ENCODE measurements around the gene SPRING1.

The SPRING1 gene

DNA sequence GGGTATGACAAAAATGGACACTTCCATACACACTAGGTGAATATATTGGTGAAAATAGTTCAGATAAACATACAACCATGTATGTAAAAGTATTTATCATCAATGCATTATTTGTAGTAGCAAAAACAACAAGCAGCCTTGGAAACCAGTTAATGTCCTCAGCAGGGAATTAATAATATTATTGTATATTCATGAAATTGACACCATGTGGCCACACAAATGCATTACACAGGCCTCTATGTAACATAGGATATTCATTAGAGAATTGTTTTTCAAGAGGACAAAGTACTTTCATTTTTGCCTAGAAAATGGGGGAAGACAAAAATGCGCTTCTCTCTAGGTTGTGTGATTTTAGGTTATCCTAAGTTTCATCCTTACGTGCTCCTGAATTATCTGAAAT lies 24.3 kb downstream of the SPRING1 start:
- in situ Hi-C loops (cut with MboI; ENCODE audit: low pct_unique_long_range_greater_than_20kb, low sequenced_read_pairs) = loop anchor here (25.0 kb wide), 1 partner anchor 399 kb away; no protein-coding TSS in a partner anchor
- no peak for DNase-seq

DNA sequence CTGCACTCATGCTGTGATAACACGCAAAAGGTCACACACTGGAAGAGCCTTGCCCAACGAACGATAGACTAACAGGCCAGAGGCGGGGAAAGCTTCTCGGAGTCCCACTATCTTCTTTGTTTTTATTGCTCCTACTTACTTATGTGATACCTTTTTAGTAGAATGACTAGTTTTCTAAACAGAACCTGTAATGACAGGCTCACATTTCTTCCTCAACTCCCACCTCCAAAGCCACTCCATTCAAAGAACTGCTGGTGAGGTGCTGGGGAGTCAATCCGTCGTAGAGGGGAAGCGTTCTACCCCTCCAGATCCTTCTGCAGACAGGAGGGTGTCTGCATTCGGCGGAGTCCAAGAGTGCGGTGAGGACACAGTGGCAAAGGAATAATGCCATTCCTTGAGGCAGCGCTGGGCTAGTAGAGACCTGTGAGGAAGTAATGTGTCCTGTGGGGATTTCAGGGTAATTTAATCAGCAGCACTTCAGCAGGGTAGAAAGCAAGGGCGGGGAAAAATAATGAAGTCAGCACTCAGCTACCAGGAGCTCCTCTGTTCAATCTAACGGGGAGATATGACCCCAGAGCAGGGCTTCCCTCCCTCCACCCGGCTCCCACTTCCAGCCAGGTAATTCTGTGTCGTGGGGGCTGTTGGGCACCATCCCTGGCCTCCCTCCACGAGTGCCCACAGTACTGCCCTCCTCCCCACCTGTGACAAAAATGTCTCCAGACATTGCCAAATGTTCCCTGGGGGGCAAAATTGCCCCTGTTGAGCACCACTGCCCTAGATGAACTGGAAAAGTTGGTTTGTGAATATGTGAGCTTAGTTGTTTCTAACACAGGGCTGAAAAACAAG lies 25.2 kb downstream of the SPRING1 start:
- no peak for DNase-seq
- in situ Hi-C loops (cut with MboI; ENCODE audit: low pct_unique_long_range_greater_than_20kb, low sequenced_read_pairs) = loop anchor here (25.0 kb wide), 1 partner anchor 400 kb away; no protein-coding TSS in a partner anchor

DNA sequence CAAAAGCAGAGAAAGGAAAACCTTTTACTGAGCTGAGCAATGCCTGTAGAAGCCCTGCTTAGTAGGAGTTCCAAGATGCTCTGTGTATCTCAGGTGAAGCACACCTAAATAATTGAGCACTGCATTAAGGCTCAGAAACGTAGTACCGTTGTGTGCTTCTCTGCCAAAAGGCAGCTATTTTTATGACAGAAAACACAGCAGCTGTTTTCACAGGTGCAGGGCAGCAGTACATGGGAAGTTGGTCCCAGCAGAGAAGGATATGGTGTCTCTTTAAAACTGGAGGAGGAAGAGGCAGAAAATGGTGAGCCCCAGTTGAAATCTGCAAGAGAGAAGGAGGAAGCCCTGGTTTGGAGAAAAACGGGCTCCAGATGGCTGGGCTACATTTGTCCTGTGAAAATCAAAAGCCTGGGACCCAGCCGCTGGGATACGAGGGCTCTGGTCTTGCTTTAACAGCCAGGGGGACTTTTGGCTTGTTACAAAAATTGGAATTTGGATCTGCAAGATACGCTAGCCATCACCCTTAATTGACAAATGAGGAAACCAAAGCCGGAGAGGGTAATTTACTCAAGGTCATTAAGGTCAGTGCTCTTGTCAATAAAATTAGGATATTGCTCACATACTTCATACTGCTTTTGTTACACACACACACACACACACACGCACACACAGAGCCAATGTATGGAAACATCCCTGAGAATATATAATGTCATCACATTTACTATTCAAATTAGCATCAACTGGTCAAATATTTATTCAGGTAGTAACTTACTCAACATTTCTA lies 27.3 kb downstream of the SPRING1 start:
- in situ Hi-C loops (cut with MboI; ENCODE audit: low pct_unique_long_range_greater_than_20kb, low sequenced_read_pairs) = loop anchor here (25.0 kb wide), 1 partner anchor 402 kb away; no protein-coding TSS in a partner anchor
- no peak for DNase-seq

DNA sequence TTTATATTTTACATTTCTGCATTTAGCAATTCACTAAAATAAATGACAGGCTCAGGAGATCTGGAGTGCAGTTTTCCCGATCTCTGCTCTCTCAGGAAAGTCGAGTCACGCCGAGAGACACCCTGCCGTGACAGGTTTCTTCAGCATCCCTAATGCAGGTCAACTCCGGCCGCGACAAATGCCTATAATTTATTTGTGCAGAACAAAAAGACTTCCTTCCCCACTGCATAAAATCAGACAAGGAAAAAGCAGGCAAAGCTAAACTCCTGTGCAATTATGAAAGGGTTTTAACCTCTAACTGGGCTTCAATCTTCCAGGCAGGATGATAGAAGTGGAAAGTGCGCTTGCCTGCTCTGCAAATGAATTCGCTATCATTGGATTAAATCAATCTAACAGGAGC lies 28.1 kb downstream of the SPRING1 start:
- DNase-seq = no peak
- in situ Hi-C loops (cut with MboI; ENCODE audit: low pct_unique_long_range_greater_than_20kb, low sequenced_read_pairs) = loop anchor here (25.0 kb wide), 1 partner anchor 403 kb away; no protein-coding TSS in a partner anchor

DNA sequence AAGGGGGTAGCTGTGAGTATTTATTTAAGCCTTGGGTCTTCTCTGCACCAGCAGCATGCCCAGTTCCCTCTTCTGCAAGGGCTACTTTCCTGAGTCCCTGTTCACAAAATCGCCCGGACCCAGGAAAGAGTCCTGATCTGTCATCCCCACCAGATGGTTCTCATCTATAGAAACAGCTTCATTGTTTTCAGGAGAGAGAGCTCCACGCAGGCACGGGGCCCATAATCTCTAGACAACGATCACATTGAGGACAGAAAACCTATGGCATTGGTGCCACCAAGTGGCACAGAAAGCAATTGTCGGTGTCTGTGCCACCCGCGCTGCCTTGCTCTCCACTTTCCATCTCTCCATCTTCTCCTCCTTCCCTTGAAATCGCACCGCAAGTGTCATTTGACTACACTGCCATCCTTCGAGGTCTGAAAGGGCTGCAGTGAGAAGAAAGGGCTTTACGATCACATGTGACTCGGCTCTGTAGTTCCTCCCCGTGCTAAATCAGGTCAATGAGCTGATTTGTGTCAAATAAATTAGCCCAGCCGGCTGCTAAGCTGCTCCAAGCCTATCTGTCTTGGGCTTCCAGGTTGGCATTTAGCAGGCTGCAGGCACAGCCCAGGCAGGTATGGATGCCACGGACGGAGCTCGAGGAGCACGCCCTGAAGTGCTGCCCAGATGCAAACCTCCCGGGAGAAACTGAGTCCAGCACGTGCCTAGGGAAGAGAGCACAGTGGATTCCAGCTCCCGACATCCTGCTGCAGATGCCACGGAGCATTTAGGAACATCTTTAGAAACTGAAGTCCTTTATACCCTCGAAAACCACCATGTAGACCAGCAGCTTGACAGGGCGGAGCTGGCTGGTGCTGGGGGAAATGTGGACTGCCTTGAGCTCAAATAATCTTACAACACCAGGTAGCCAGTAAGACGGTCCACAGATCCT lies 28.8 kb downstream of the SPRING1 start:
- in situ Hi-C loops (cut with MboI; ENCODE audit: low pct_unique_long_range_greater_than_20kb, low sequenced_read_pairs) = loop anchor here (25.0 kb wide), 1 partner anchor 403 kb away; no protein-coding TSS in a partner anchor

DNA sequence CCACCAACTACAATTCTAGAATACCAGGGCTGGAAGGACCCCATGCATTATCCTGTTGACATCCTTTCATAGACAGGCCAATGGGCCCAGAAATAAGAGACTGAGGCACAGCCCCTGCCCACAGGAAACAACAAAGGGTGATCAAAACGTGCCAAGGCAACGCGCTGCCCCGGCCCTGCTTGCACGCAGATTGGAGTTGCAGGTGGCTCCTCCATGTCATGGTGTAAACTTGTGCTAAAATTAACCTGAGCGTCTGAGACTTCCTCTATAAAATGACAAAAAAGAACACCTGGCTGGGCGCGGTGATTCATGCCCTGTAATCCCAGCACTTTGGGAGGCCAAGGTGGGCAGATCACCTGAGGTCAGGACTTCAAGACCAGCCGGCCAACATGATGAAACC lies 30.1 kb downstream of the SPRING1 start:
- no peak for DNase-seq
- in situ Hi-C loops (cut with MboI; ENCODE audit: low pct_unique_long_range_greater_than_20kb, low sequenced_read_pairs) = loop anchor here (25.0 kb wide), 1 partner anchor 405 kb away; no protein-coding TSS in a partner anchor

More for the DNA sequence above, 28.8 kb downstream of the SPRING1 start:
- peak; percentile 78 for DNase-seq

DNA sequence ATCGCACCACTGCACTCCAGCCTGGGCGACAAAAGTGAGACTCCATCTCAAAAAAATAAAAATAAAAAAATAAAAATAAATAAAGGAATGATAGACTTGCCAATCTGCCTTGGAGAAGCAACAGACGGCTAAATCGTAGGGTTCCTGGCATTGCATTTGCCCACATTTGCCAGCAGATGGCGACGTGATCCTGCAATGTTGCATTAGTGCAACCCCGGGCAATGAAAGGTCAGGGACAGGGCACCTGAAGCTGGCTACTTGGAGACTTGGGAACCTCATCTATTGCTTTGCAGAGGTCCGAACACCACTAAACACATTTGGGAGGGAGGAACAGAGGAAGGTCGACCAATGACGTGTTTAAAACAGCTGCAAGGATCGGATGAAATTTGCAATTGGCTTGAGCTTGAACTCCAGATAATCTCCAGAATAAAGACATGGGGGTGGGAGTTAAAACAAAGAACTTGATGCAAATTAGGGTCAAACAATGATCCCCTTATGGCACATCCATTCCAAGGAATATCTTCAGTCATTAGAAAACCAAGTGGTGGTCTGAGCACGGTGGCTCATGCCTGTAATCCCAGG lies 34.6 kb downstream of the SPRING1 start:
- in situ Hi-C loops (cut with MboI; ENCODE audit: low pct_unique_long_range_greater_than_20kb, low sequenced_read_pairs) = loop anchor here (25.0 kb wide), 1 partner anchor 409 kb away; no protein-coding TSS in a partner anchor
- peak; percentile 66 for DNase-seq

DNA sequence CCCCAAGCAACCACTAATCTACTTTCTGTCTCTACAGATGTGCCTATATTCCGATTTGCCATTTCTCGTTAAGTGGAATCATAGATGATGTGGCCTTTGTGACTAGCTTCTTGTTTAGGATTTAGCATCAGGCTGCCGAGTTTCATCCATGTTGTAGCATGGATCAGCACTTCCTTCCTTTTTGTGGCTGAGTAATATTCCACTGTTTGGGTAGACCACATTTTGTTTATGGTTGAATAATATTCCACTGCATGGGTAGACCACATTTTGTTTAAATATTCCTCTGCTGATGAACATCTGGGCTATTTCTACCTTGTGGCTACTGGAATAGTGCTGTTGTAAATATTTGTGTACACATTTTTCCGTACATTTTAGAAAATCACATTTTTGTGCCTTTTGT lies 36.4 kb downstream of the SPRING1 start:
- in situ Hi-C loops (cut with MboI; ENCODE audit: low pct_unique_long_range_greater_than_20kb, low sequenced_read_pairs) = loop anchor here (25.0 kb wide), 1 partner anchor 411 kb away; no protein-coding TSS in a partner anchor
- no peak for DNase-seq

DNA sequence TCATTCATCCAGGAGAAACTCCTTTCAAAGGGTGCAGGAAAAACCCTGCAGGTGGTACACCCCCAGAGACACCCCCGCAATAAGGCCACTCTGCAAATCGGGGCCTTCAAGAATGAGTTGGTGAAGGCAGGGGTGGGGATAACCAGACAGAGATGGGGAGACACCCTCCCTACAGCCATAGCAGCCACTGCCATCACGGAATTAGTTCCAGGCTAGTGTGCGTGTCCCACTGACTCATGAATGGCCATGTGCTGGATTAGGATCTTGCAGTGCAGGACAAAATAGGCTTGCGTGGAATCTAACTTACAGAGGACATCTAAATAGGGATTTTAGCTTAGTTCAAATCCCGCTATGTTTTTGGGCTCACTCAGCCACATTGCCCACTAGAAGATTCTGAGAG lies 37.8 kb downstream of the SPRING1 start:
- in situ Hi-C loops (cut with MboI; ENCODE audit: low pct_unique_long_range_greater_than_20kb, low sequenced_read_pairs) = loop anchor here (25.0 kb wide), 1 partner anchor 412 kb away; no protein-coding TSS in a partner anchor

DNA sequence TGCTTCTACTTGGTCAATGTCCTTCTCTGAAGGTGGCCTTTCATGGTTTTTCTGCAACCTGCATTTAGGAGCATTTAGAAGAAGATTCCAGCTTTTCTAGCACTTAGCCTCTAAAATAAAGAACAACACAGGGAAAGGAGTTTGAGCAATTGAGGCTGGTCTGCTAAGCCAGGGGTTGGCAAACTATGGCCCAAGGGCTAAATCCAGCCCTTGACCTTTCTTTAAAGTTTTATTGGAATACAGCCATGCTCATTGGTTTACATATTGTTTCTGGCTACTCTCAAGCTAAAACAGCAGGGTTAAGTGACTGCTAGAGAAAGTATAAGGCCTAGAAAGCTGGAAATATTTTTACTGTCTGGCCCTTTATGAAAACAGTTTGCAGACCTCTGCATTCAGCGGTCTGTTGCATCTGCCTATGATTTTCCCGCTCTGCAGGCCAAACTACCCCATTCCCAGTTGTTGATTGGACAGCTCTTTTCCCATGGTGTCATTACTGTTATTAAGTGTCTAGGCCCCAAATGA lies 39.3 kb downstream of the SPRING1 start:
- in situ Hi-C loops (cut with MboI; ENCODE audit: low pct_unique_long_range_greater_than_20kb, low sequenced_read_pairs) = loop anchor here (25.0 kb wide), 1 partner anchor 711 kb away; no protein-coding TSS in a partner anchor
- no peak for DNase-seq

More for the DNA sequence above, 37.8 kb downstream of the SPRING1 start:
- DNase-seq = no peak

DNA sequence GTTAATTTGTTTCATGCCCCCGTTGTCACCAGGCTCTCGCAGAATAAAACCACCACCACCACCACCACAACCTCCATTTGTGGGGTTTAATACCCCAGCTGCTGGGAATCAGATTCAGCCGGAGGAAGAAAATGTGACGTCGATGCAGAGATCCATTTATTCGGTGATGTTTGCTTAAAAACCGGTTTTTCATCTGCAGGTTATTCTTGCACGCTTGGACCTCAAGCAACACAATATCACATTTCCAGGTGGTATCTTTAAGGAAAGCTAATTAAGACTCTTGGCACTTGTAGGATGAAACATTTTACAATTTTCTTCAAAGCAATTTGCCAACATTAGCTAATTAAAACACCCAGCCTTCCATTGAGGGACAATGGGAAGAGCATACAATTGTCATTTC lies 39.8 kb downstream of the SPRING1 start:
- DNase-seq = no peak
- in situ Hi-C loops (cut with MboI; ENCODE audit: low pct_unique_long_range_greater_than_20kb, low sequenced_read_pairs) = loop anchor here (25.0 kb wide), 1 partner anchor 711 kb away; no protein-coding TSS in a partner anchor

DNA sequence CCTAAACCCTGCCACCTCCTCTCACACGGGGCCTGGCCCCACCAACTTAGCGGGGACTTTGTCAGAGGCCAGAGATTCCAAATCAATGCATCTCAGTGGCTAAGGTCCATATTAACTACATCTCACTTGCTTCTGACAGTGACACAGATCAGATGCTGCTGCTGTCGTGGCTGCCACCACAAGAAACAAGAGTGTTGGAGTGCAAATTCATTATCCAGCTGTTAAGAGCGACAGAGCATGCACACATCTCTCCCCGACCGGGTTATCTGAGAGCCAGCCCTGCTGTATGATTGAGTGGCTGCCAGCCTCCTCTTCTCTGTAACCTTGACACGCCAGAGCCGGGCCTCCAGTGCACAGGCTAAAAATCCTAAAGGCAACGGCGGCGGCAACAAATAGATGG lies 40.2 kb downstream of the SPRING1 start:
- no peak for DNase-seq
- in situ Hi-C loops (cut with MboI; ENCODE audit: low pct_unique_long_range_greater_than_20kb, low sequenced_read_pairs) = loop anchor here (25.0 kb wide), 1 partner anchor 710 kb away; no protein-coding TSS in a partner anchor

DNA sequence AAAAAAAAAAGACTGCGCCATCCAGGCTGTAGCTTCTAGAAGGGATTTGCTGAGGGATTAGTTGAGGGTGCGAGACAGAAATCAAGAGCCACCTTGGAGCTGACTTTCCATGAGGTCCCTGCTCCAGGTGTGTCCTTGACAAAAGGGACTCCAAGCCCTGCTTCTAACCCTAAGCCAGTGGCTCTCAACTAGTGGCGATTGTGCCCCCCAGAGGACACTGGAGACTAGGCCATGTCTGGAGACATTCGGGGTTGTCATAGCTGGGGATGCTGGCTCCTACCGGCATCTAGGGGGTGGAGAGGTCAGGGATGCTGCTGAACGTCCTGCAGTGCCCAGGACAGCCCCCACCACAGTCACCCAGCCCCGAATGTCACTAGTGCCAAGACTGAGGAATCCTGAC lies 40.6 kb downstream of the SPRING1 start:
- DNase-seq = peak; percentile 63

DNA sequence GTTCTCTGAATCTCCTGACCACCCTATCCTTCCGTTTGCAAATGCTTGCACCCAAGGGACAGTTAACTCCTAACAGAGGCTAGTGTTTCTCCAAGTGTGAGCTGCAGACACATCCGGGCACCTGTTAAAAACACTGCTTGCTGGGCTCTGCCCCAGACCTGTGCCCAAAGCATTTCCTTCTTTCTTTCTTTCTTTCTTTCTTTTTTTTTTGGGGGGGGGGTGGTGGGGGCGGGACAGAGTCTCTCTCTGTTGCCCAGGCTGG lies 42.5 kb downstream of the SPRING1 start:
- no peak for DNase-seq
- in situ Hi-C loops (cut with MboI; ENCODE audit: low pct_unique_long_range_greater_than_20kb, low sequenced_read_pairs) = loop anchor here (25.0 kb wide), 1 partner anchor 708 kb away; no protein-coding TSS in a partner anchor

More for the DNA sequence above, 40.6 kb downstream of the SPRING1 start:
- in situ Hi-C loops (cut with MboI; ENCODE audit: low pct_unique_long_range_greater_than_20kb, low sequenced_read_pairs) = loop anchor here (25.0 kb wide), 1 partner anchor 710 kb away; no protein-coding TSS in a partner anchor

DNA sequence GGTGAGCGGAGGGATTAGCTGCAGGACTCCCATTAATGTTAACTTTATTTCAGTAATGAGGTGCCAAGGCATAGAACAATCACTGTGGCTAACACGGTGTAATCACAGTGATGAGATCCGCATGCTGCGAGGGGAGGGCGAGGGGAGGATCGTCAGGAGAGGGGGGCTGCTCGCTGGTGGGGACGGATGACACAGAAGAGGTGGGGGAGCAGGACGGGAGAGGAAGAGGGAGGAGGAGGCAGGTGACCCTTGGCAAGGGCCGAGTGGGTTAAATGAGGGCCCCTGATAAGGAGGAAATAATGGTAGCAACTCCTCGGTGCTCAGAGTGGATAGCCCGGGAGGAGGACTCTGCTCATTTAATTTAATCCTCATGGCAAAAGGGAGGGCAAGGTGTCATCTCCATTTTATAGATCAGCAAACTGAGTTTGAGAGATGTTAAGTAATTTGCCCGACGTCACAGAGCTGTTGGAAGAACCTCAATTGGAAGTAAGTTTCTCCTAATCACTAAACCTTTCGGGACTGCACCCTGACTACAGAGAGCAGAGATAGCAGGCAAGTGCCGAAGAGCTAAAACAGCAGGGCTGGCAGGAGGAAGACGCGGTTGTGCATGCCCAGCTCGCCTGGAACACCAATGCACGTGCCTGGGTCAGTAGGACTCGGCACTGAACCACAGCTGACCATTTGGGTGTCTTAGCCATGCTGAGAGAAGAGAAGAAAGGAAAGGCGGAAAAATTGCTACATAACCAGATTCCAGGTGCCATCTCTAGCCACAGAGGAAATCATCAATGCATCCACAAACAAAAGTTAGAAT lies 43.0 kb downstream of the SPRING1 start:
- DNase-seq = no peak

DNA sequence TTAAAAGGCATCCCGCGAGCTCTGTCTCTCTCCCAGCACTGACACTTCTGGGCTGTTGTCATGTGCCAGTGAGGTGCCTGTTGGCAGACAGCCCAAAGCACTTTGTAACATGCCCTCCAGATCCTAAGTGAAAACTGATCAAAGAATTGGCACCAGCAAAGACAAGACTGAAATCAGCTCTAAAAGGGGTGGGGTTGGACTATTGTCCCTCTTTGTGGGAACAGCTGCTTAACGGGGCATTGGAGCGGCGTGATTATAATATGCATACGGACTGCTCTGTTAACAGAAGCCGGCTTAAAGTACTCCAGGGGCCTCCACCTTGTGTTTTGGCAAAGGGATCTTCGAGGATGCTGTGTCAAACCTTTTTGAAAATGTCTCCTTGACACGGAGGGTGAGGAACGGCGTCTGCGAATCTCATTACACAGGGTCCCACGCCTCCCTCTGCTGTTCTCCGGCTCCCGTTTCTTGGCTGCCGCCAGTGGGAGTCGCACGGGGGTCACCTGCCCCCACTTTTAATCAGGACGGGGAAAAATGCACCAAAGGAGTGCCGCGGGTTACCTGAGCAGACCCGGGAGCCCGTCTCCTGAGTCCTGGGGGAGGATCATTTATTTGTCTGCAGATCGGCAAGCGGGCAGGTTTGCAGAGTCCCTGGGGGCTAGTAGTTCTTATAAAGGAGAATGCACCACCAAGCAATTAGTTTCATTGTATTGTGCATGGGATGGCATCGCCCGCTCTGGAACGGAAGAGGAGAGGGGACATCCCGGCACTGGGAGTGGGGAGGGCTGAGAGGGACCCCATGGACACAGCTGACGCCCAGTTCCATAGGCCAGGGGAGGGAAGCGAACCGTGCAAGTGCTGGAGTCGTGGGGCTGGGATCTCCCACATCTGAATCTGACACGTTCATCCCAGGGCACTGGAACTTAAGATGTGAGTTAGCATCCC lies 44.3 kb downstream of the SPRING1 start:
- in situ Hi-C loops (cut with MboI; ENCODE audit: low pct_unique_long_range_greater_than_20kb, low sequenced_read_pairs) = loop anchor here (25.0 kb wide), 1 partner anchor 706 kb away; no protein-coding TSS in a partner anchor
- no peak for DNase-seq

More for the DNA sequence above, 43.0 kb downstream of the SPRING1 start:
- in situ Hi-C loops (cut with MboI; ENCODE audit: low pct_unique_long_range_greater_than_20kb, low sequenced_read_pairs) = loop anchor here (25.0 kb wide), 1 partner anchor 708 kb away; no protein-coding TSS in a partner anchor

Data from KBM-7 (cell line).